ENCODE results near the gene TEX26.

- no peak for TF ChIP-seq TCF12 (IDR thresholded peaks at IDR 0.05; ENCODE audit: low read depth)
- no peak for TF ChIP-seq TAF1 (IDR thresholded peaks at IDR 0.05; ENCODE audit: low read depth)
- TF ChIP-seq EP300 (IDR thresholded peaks at IDR 0.05; ENCODE audit: borderline replicate concordance): no peak
Measured at GRCh38 chr13:30918662-30919405, 13.6 kb upstream of the TEX26 start.

Measured in Ishikawa (cell line).